PFSK-1 (cell line): ENCODE data around the gene TLE4.

ENCODE experiments used
- FOXP2 ChIP-seq: optimal IDR thresholded peaks from 2 replicates; pipeline ENCODE3; 2011; ENCODE audit warnings: borderline replicate concordance, control low read depth, inconsistent platforms; ENCODE audit not compliant: insufficient read depth; ENCODE audit errors: extremely low read length, extremely low read depth
- POLR2AphosphoS5 ChIP-seq: IDR thresholded peaks from 2 replicates; pipeline ENCODE4 v1.6.1; 2012; ENCODE audit warnings: low read depth, mild to moderate bottlenecking, control low read depth, low read length, moderate library complexity
- SIN3A ChIP-seq: IDR thresholded peaks from 2 replicates; pipeline ENCODE4 v1.6.1; 2012; ENCODE audit warnings: mild to moderate bottlenecking, low read length, moderate library complexity, borderline replicate concordance; ENCODE audit not compliant: insufficient read depth
- TAF1 ChIP-seq: IDR thresholded peaks from 2 replicates; pipeline ENCODE4 v1.6.1; 2012; ENCODE audit warnings: low read length, control low read depth, borderline replicate concordance; ENCODE audit not compliant: insufficient read depth
- TF ChIP-seq, protein P1 (sequence below), 2 experiments: IDR thresholded peaks; 2 replicates each; pipeline versions ENCODE4 v1.6.1 to v1.8.0; 2011 to 2012; ENCODE audit warnings: low read depth in 2 of 2, low read length in 2 of 2, control low read depth in 1 of 2, inconsistent platforms in 1 of 2, mild to moderate bottlenecking in 1 of 2, moderate library complexity in 1 of 2; ENCODE audit not compliant: insufficient read depth in 1 of 2

TLE4 gene

GRCh38 chr9:79763671-79764285 is 192.0 kb downstream of the TLE4 start:
- TF ChIP-seq POLR2AphosphoS5 = no peak
- no peak for TF ChIP-seq SIN3A
- TF ChIP-seq, protein P1, sequence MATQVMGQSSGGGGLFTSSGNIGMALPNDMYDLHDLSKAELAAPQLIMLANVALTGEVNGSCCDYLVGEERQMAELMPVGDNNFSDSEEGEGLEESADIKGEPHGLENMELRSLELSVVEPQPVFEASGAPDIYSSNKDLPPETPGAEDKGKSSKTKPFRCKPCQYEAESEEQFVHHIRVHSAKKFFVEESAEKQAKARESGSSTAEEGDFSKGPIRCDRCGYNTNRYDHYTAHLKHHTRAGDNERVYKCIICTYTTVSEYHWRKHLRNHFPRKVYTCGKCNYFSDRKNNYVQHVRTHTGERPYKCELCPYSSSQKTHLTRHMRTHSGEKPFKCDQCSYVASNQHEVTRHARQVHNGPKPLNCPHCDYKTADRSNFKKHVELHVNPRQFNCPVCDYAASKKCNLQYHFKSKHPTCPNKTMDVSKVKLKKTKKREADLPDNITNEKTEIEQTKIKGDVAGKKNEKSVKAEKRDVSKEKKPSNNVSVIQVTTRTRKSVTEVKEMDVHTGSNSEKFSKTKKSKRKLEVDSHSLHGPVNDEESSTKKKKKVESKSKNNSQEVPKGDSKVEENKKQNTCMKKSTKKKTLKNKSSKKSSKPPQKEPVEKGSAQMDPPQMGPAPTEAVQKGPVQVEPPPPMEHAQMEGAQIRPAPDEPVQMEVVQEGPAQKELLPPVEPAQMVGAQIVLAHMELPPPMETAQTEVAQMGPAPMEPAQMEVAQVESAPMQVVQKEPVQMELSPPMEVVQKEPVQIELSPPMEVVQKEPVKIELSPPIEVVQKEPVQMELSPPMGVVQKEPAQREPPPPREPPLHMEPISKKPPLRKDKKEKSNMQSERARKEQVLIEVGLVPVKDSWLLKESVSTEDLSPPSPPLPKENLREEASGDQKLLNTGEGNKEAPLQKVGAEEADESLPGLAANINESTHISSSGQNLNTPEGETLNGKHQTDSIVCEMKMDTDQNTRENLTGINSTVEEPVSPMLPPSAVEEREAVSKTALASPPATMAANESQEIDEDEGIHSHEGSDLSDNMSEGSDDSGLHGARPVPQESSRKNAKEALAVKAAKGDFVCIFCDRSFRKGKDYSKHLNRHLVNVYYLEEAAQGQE (IDR thresholded peaks at IDR 0.05; ENCODE audit: insufficient read depth in 1 of 2, low read depth in 2 of 2, low read length in 2 of 2) = no peak
- TF ChIP-seq TAF1 = no peak
- no peak for TF ChIP-seq FOXP2

- TF ChIP-seq FOXP2 = no peak
- no peak for TF ChIP-seq POLR2AphosphoS5
- no peak for TF ChIP-seq SIN3A
- TF ChIP-seq, protein P1 (IDR thresholded peaks at IDR 0.05; ENCODE audit: insufficient read depth in 1 of 2, low read depth in 2 of 2, low read length in 2 of 2) = no peak
- no peak for TF ChIP-seq TAF1
Measured at GRCh38 chr9:79764374-79764773, 192.6 kb downstream of the TLE4 start.

DNA sequence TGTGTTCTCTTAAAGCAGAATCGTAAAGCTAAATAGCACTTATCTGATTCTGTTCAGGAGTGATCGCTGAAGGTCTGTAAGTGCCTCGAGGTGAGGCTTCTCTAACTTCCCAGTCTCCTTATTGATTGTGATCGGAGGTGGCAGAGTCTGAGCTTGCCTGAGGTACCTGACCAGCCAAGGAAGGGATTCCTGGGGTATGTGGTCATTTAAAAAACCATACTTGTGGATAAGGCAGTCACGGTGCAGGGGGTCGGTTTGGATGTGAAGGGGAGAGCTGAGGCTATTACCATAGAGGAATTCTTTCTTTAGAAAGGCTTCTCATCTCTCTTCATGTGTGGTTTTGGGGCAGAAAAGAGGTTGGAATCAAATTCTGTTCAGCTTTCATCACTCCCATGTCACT is 193.7 kb downstream of the TLE4 start:
- TF ChIP-seq, protein P1 (IDR thresholded peaks at IDR 0.05; ENCODE audit: insufficient read depth in 1 of 2, low read depth in 2 of 2, low read length in 2 of 2) = no peak
- TF ChIP-seq FOXP2 = no peak
- no peak for TF ChIP-seq TAF1
- no peak for TF ChIP-seq SIN3A
- no peak for TF ChIP-seq POLR2AphosphoS5

DNA sequence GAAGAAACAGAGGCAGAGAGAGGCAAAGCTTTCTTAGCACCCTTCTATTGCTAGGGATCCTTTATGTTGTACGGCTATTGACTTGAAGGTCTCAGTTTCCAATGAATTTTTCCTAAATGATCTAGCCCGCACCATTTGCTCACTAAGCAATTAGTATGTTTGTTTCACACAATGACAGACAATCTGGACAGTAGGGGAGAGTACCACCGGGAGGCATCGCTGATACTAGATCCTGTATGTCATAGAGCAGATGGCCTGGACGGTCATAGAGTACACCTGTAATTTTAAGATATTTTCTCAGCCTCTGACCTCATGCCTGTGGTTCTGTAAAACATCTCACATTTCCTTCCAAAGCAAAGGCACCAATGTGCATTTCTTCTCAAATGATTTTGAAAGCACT is 194.3 kb downstream of the TLE4 start:
- TF ChIP-seq POLR2AphosphoS5 = no peak

DNA sequence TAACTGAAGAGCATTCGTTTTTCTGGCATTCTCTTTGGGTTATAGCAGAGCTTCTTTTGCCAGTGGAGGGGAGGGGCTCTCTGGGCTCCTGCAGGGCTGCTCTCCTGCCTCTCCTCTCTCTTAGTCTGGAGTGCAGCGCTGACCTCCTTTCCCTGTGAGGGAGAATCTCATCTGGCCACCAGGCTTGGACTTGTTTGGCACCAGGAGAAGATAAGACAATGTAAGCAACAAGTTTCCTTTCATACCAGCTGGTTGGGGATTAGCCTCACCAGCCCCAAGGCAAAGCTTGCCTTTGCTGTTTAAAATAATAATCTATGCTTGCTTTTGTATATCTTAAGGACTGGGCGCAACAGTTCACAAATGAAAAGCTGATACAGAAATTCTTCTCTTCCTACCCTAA is 196.4 kb downstream of the TLE4 start:
- TF ChIP-seq TAF1 (no peak), POLR2AphosphoS5 (no peak), SIN3A (no peak), FOXP2 (no peak)
- TF ChIP-seq, protein P1 (IDR thresholded peaks at IDR 0.05; ENCODE audit: insufficient read depth in 1 of 2, low read depth in 2 of 2, low read length in 2 of 2) = no peak
